ELR (cell line): ENCODE measurements around the gene NEFH.
"Not testable (repeated sequence)": the region's sequence is repeated elsewhere in the genome, so short reads cannot be mapped to it uniquely, and the experiment has no call there.

Experiments used
- DNase-seq: peaks from one replicate; pipeline ENCODE4 v3.0.0-alpha.2; 2015; ENCODE audit warnings: low read depth

The NEFH gene

GRCh38 chr22:29464581-29464980 lies 15.4 kb upstream of the NEFH start:
- DNase-seq = no peak

- no peak for DNase-seq
Observed at GRCh38 chr22:29469755-29470154, 10.3 kb upstream of the NEFH start.

- peak; percentile 45 for DNase-seq
Observed at GRCh38 chr22:29470159-29470855, 9.7 kb upstream of the NEFH start.

- DNase-seq = no peak
Observed at GRCh38 chr22:29473001-29473400, 7.0 kb upstream of the NEFH start.

- DNase-seq = no peak
Observed at GRCh38 chr22:29475550-29475949, 4.5 kb upstream of the NEFH start.

GRCh38 chr22:29476116-29476515 lies 3.9 kb upstream of the NEFH start:
- DNase-seq = peak; percentile 17

- DNase-seq = no peak
Observed at GRCh38 chr22:29477723-29478318, 2.2 kb upstream of the NEFH start.

- DNase-seq = peak; percentile 14
Observed at GRCh38 chr22:29478326-29479276, 1.4 kb upstream of the NEFH start.

GRCh38 chr22:29480262-29480511 lies 169 bp downstream of the NEFH start:
- no peak for DNase-seq

GRCh38 chr22:29480512-29481264 lies 670 bp downstream of the NEFH start:
- DNase-seq = no peak

GRCh38 chr22:29481265-29482000 lies 1.4 kb downstream of the NEFH start:
- no peak for DNase-seq

GRCh38 chr22:29482253-29482652 lies 2.2 kb downstream of the NEFH start:
- DNase-seq = no peak

- DNase-seq = no peak
Observed at GRCh38 chr22:29482726-29483125, 2.7 kb downstream of the NEFH start.

GRCh38 chr22:29483254-29483653 lies 3.2 kb downstream of the NEFH start:
- DNase-seq = no peak

- DNase-seq = no peak
Observed at GRCh38 chr22:29484642-29485041, 4.6 kb downstream of the NEFH start.

GRCh38 chr22:29485448-29485847 lies 5.4 kb downstream of the NEFH start:
- no peak for DNase-seq

GRCh38 chr22:29487426-29487986 lies 7.5 kb downstream of the NEFH start:
- DNase-seq = no peak

- not testable (repeated sequence) for DNase-seq
Observed at GRCh38 chr22:29489127-29489780, 9.2 kb downstream of the NEFH start.

- DNase-seq = no peak
Observed at GRCh38 chr22:29491012-29491411, 11.0 kb downstream of the NEFH start.

- DNase-seq = no peak
Observed at GRCh38 chr22:29493636-29494035, 13.6 kb downstream of the NEFH start.

- DNase-seq = no peak
Observed at GRCh38 chr22:29499852-29500251, 19.8 kb downstream of the NEFH start.
